ENCODE results near the gene CDA.

DNA sequence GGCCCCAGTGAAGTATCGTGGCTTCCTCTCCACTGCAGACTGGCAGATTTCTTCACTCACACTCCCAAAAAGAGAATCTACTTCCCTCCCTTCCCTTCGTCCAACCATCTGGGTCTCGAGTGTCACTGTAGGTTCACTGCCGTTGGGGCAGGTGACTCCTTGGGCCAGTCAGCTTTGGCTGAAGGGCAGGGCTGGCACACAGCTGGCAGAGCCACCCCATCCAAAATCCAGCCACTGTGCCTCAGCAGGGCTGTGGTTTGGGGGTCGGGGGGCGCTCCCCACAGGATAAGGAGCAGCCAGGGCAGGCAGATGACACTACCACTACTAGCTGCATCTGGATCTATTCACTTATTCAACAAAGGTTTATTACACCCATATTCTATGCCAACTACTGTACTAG lies 54.2 kb downstream of the CDA start:
- TF ChIP-seq, protein P1, sequence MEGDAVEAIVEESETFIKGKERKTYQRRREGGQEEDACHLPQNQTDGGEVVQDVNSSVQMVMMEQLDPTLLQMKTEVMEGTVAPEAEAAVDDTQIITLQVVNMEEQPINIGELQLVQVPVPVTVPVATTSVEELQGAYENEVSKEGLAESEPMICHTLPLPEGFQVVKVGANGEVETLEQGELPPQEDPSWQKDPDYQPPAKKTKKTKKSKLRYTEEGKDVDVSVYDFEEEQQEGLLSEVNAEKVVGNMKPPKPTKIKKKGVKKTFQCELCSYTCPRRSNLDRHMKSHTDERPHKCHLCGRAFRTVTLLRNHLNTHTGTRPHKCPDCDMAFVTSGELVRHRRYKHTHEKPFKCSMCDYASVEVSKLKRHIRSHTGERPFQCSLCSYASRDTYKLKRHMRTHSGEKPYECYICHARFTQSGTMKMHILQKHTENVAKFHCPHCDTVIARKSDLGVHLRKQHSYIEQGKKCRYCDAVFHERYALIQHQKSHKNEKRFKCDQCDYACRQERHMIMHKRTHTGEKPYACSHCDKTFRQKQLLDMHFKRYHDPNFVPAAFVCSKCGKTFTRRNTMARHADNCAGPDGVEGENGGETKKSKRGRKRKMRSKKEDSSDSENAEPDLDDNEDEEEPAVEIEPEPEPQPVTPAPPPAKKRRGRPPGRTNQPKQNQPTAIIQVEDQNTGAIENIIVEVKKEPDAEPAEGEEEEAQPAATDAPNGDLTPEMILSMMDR (IDR thresholded peaks at IDR 0.05): no peak
- no peak for TF ChIP-seq POLR2AphosphoS5 (IDR thresholded peaks at IDR 0.05)

Measured in stomach (tissue), 4 donors.